HG03066 (cell line): ENCODE results near the gene RNPEPL1.
"Not testable (repeated sequence)": the region's sequence is repeated elsewhere in the genome, so short reads cannot be mapped to it uniquely, and the experiment has no call there.

Source experiments
- ATAC-seq: cut with Tn5 transposase; IDR thresholded peaks from one replicate; pipeline ENCODE4 v1.9.1; 2021; ENCODE audit warnings: low read depth; ENCODE audit not compliant: unreplicated experiment

The RNPEPL1 gene

GRCh38 chr2:240601831-240602160, 33.5 kb downstream of the RNPEPL1 start:
- ATAC-seq: no peak

- no peak for ATAC-seq
These were observed 34.2 kb downstream of the RNPEPL1 start for GRCh38 chr2:240602266-240603050.

- ATAC-seq: no peak
These were observed 35.0 kb downstream of the RNPEPL1 start for GRCh38 chr2:240603081-240603835.

GRCh38 chr2:240603846-240604245, 35.6 kb downstream of the RNPEPL1 start:
- no peak for ATAC-seq

- no peak for ATAC-seq
These were observed 36.1 kb downstream of the RNPEPL1 start for GRCh38 chr2:240604291-240604938.

- no peak for ATAC-seq
These were observed 36.8 kb downstream of the RNPEPL1 start for GRCh38 chr2:240604939-240605716.

GRCh38 chr2:240605867-240606743, 37.8 kb downstream of the RNPEPL1 start:
- no peak for ATAC-seq

GRCh38 chr2:240611601-240612210, 43.4 kb downstream of the RNPEPL1 start:
- no peak for ATAC-seq

GRCh38 chr2:240613781-240614180, 45.5 kb downstream of the RNPEPL1 start:
- ATAC-seq: no peak

- ATAC-seq: no peak
These were observed 46.1 kb downstream of the RNPEPL1 start for GRCh38 chr2:240614391-240614790.

- ATAC-seq: no peak
These were observed 47.1 kb downstream of the RNPEPL1 start for GRCh38 chr2:240615396-240615795.

GRCh38 chr2:240615820-240616547, 47.7 kb downstream of the RNPEPL1 start:
- no peak for ATAC-seq

GRCh38 chr2:240616860-240617666, 48.8 kb downstream of the RNPEPL1 start:
- not testable (repeated sequence) for ATAC-seq

GRCh38 chr2:240618776-240619175, 50.5 kb downstream of the RNPEPL1 start:
- ATAC-seq: no peak

- ATAC-seq: no peak
These were observed 51.3 kb downstream of the RNPEPL1 start for GRCh38 chr2:240619506-240620148.

- no peak for ATAC-seq
These were observed 52.0 kb downstream of the RNPEPL1 start for GRCh38 chr2:240620149-240620731.

- no peak for ATAC-seq
These were observed 52.6 kb downstream of the RNPEPL1 start for GRCh38 chr2:240620859-240621258.
